Activated CD4-positive, alpha-beta T cell treated with anti-CD3 and anti-CD28 coated beads, Interleukin-2, amount 10 ng/mL, durations not matched to agents 24 days and 14 days (primary cell): Measurements from ENCODE around the gene OTOGL. TPM values are rescaled to one million over a fixed set of nuclear protein-coding genes. Genes with fewer than 3 reads are reported as not detected.

Experiments
- DNase-seq: peaks from one replicate; pipeline ENCODE4 v3.0.0; 2022
- H3K27ac Mint-ChIP-seq: one replicate; pipeline ENCODE4 v1.8.0; 2022; ENCODE audit warnings: mild to moderate bottlenecking, mixed read lengths
- H3K27me3 Mint-ChIP-seq: one replicate; pipeline ENCODE4 v1.8.0; 2022; ENCODE audit warnings: mixed read lengths
- H3K36me3 Mint-ChIP-seq: one replicate; pipeline ENCODE4 v1.8.0; 2022; ENCODE audit warnings: low read depth, mild to moderate bottlenecking, mixed read lengths
- H3K4me1 Mint-ChIP-seq: one replicate; pipeline ENCODE4 v1.8.0; 2021; ENCODE audit warnings: mixed read lengths
- H3K4me3 Mint-ChIP-seq: one replicate; pipeline ENCODE4 v1.8.0; 2022; ENCODE audit warnings: mild to moderate bottlenecking, moderate library complexity, mixed read lengths
- H3K9me3 Mint-ChIP-seq: one replicate; pipeline ENCODE4 v1.8.0; 2021; ENCODE audit warnings: mixed read lengths
- intact Hi-C: fragments of 100-400 bp; cut with micrococcal nuclease; formaldehyde crosslinking; loops from one replicate; pipeline ENCODE4 v1.15.1; 2023
- total RNA-seq: library from RNA; stranded (reverse); gene quantifications from 2 replicates; pipeline ENCODE4 v1.2.3, GENCODE V29; 2022

The OTOGL gene
- total RNA-seq, 1 donor from 2014 or later = not detected

GRCh38 chr12:80313209-80313608 lies 213.9 kb downstream of the OTOGL start:
- H3K9me3 Mint-ChIP-seq = no peaks in the 10 kb centered on the region
- no peak overlapping the region for H3K4me3 Mint-ChIP-seq
- H3K4me1 Mint-ChIP-seq = no peaks in the 10 kb centered on the region
- intact Hi-C loops = no loop called here
- H3K27me3 Mint-ChIP-seq = no peaks in the 10 kb centered on the region
- H3K27ac Mint-ChIP-seq = no peak overlapping the region
- H3K36me3 Mint-ChIP-seq = no peaks in the 10 kb centered on the region
- DNase-seq = no peak

DNA sequence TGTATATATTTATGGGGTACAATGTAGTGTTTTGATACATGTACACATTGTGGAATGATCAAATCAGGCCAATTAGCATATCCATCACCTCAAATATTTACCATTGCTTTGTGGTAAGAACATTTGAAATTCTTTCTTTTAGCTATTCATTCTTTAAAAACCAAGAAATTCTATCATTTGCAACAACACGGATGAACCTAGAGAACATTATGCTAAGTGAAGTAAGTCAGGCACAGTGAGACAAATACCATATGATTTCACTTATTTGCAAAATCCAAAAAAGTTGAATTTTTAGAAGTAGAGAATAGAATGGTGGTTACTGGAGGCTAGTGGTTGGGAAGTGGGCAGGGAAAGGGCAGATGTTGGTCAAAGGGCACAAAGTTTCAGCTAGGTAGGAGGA lies 215.4 kb downstream of the OTOGL start:
- Mint-ChIP-seq H3K27ac (no peak overlapping the region), H3K4me3 (no peak overlapping the region), H3K27me3 (no peaks in the 10 kb centered on the region), H3K9me3 (no peaks in the 10 kb centered on the region), H3K36me3 (no peaks in the 10 kb centered on the region), H3K4me1 (no peaks in the 10 kb centered on the region)
- DNase-seq = no peak
- intact Hi-C loops = no loop called here

- no peaks in the 10 kb centered on the region for H3K36me3 Mint-ChIP-seq
- H3K4me1 Mint-ChIP-seq = no peaks in the 10 kb centered on the region
- no peaks in the 10 kb centered on the region for H3K9me3 Mint-ChIP-seq
- DNase-seq = no peak
- H3K27me3 Mint-ChIP-seq = no peaks in the 10 kb centered on the region
- intact Hi-C loops = no loop called here
- H3K4me3 Mint-ChIP-seq = no peak overlapping the region
- no peak overlapping the region for H3K27ac Mint-ChIP-seq
Observed at GRCh38 chr12:80316222-80316621, 216.9 kb downstream of the OTOGL start.

DNA sequence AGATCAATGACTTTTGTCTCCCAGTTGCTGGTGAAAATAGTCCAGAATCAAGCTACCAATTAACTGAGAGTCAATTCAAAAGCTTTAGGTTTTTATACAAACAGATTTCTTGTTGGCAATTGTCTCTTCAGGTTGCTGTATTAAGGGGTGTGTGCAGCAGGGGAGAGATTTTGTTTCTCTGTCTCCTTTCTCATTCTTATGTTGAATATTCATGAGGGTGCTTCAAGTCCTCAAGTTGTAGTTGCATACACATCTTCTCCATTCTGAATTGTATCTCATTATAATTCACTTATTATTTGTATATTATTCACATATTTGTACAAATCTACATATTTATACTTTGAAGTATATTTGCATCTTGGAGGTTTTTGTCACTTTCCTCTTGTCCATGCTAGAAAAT lies 218.0 kb downstream of the OTOGL start:
- Mint-ChIP-seq H3K27me3 (no peaks in the 10 kb centered on the region), H3K9me3 (no peaks in the 10 kb centered on the region), H3K36me3 (no peaks in the 10 kb centered on the region), H3K4me1 (no peaks in the 10 kb centered on the region), H3K27ac (no peak overlapping the region), H3K4me3 (no peak overlapping the region)
- intact Hi-C loops = no loop called here
- DNase-seq = no peak

GRCh38 chr12:80317899-80318298 lies 218.6 kb downstream of the OTOGL start:
- intact Hi-C loops = no loop called here

GRCh38 chr12:80320121-80320678 lies 220.9 kb downstream of the OTOGL start:
- H3K9me3 Mint-ChIP-seq = no peaks in the 10 kb centered on the region
- DNase-seq = no peak
- no peak overlapping the region for H3K27ac Mint-ChIP-seq

More at GRCh38 chr12:80317899-80318298, 218.6 kb downstream of the OTOGL start:
- Mint-ChIP-seq H3K9me3 (no peaks in the 10 kb centered on the region), H3K4me3 (no peak overlapping the region), H3K27me3 (no peaks in the 10 kb centered on the region), H3K36me3 (no peaks in the 10 kb centered on the region), H3K4me1 (no peaks in the 10 kb centered on the region), H3K27ac (no peak overlapping the region)
- no peak for DNase-seq

DNA sequence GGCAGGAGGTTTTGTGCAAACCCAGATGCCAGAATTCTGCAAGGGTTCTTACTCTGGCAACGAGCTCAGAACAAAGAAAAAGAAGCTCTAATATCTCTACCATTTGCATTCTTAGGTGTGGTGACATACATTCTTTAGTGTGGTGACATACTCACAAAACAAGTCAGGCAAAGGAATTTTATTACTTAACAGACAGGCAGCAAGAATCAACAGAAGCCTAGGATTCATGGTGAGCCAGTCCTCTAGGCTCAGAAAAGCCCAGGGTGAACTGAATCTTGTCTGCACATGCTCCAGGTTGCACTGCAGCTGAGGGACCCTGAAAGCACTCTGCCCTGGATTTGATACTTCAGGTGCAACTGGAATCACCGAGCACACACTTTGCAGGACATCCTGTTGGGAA lies 222.3 kb downstream of the OTOGL start:
- intact Hi-C loops = no loop called here
- no peaks in the 10 kb centered on the region for H3K4me1 Mint-ChIP-seq
- no peak for DNase-seq
- H3K36me3 Mint-ChIP-seq = no peaks in the 10 kb centered on the region
- no peaks in the 10 kb centered on the region for H3K9me3 Mint-ChIP-seq
- no peaks in the 10 kb centered on the region for H3K27me3 Mint-ChIP-seq
- H3K27ac Mint-ChIP-seq = no peak overlapping the region
- H3K4me3 Mint-ChIP-seq = no peak overlapping the region

More at GRCh38 chr12:80320121-80320678, 220.9 kb downstream of the OTOGL start:
- Mint-ChIP-seq H3K36me3 (no peaks in the 10 kb centered on the region), H3K27me3 (no peaks in the 10 kb centered on the region), H3K4me3 (no peak overlapping the region), H3K4me1 (no peaks in the 10 kb centered on the region)
- intact Hi-C loops = no loop called here

DNA sequence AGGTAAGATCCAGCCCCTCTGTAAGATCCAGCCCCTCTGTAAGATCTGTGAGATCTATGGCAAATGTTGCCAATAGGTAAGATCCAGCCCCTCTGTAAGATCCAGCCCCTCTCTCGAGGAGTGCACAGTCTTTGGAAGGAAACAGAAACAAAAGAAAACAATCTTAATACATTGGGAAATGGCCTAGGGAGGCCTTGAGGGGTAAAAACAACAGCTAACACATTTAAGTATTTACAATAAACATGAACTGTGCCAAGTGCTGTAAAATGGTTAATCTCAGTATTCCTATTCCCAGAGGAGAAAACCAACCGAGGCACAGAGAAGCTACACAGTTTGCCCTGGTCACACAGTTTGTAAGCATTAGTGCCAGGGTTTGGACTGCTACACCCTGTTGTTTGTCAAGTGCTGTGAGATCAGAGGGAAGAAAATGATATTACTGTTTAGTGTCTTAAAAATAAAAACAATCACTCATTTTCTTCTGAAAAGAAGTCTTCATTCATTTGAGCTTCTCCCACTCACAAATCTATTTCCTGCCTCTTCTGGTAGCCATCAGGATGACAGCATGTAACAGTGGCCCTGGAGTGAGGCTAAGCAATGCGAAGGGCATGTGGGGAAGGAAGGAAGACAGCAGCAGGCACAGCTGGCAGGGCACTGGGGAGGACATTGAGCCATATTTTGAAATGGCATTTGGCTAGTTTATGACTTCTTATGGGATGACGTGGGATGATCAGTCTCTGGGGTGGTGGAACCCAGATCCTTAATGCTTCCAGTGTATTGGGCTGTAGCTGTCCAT lies 226.0 kb downstream of the OTOGL start:
- Mint-ChIP-seq H3K36me3 (no peaks in the 10 kb centered on the region), H3K27ac (no peak overlapping the region), H3K4me3 (no peak overlapping the region), H3K4me1 (no peaks in the 10 kb centered on the region), H3K9me3 (no peaks in the 10 kb centered on the region), H3K27me3 (no peaks in the 10 kb centered on the region)
- intact Hi-C loops = no loop called here
- DNase-seq = no peak

- intact Hi-C loops = no loop called here
- DNase-seq = no peak
- Mint-ChIP-seq H3K4me3 (no peak overlapping the region), H3K27me3 (no peaks in the 10 kb centered on the region), H3K4me1 (no peaks in the 10 kb centered on the region), H3K27ac (no peak overlapping the region), H3K9me3 (no peaks in the 10 kb centered on the region), H3K36me3 (no peaks in the 10 kb centered on the region)
Observed at GRCh38 chr12:80332827-80333226, 233.5 kb downstream of the OTOGL start.

DNA sequence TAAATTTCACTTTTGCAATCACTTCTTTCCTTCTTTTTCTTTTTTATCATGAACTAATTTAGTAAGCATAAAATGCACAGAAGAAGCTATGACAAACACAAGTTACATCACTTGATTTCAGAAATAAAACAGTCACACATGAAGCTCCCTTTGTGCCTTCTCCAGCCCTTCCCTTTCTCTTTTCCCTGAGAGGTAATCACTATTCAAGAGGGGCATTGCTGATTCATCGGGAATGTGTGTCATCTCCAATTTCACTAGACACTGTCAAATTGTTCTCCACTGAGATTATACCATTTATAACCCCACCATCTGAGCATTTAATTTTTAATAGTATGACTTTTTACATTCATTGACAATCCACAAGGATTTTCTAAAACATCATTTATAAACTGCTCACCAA lies 253.1 kb downstream of the OTOGL start:
- DNase-seq = no peak
- Mint-ChIP-seq H3K4me3 (no peak overlapping the region), H3K4me1 (no peaks in the 10 kb centered on the region)

GRCh38 chr12:80353254-80353653 lies 253.9 kb downstream of the OTOGL start:
- Mint-ChIP-seq H3K27ac (no peak overlapping the region), H3K36me3 (no peaks in the 10 kb centered on the region), H3K27me3 (no peaks in the 10 kb centered on the region), H3K9me3 (no peaks in the 10 kb centered on the region), H3K4me1 (no peaks in the 10 kb centered on the region), H3K4me3 (no peak overlapping the region)
- no peak for DNase-seq
- intact Hi-C loops = no loop called here

More for the DNA sequence above, 253.1 kb downstream of the OTOGL start:
- no peaks in the 10 kb centered on the region for H3K36me3 Mint-ChIP-seq
- no peak overlapping the region for H3K27ac Mint-ChIP-seq
- intact Hi-C loops = no loop called here
- H3K27me3 Mint-ChIP-seq = no peaks in the 10 kb centered on the region
- H3K9me3 Mint-ChIP-seq = no peaks in the 10 kb centered on the region

- Mint-ChIP-seq H3K27me3 (no peaks in the 10 kb centered on the region), H3K9me3 (no peaks in the 10 kb centered on the region), H3K27ac (no peak overlapping the region), H3K4me3 (no peak overlapping the region), H3K36me3 (no peaks in the 10 kb centered on the region), H3K4me1 (no peaks in the 10 kb centered on the region)
- intact Hi-C loops = no loop called here
- DNase-seq = no peak
Observed at GRCh38 chr12:80356097-80356496, 256.8 kb downstream of the OTOGL start.

DNA sequence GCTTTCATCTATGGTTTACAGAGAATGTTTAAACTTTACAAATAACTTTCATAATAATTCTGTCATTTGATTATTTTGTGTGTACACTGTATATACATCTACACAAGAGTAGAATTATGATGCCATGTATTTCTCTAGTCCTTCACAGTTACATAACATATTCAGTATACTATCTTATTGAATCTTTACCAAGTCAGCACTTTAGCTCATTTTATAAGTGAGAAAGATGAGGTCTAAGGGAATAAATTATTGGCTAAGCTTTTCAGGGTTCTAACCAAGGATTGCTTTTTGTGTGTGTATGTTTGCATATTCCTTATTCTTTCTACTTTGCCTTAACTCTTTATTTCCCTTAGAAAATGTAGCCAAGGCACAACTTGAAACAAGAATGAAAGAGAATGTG lies 260.4 kb downstream of the OTOGL start:
- Mint-ChIP-seq H3K4me1 (no peaks in the 10 kb centered on the region), H3K36me3 (no peaks in the 10 kb centered on the region), H3K27me3 (no peaks in the 10 kb centered on the region), H3K4me3 (no peak overlapping the region), H3K9me3 (no peaks in the 10 kb centered on the region), H3K27ac (no peak overlapping the region)
- intact Hi-C loops = no loop called here
- DNase-seq = no peak

GRCh38 chr12:80364056-80364455 lies 264.7 kb downstream of the OTOGL start:
- H3K27ac Mint-ChIP-seq = no peak overlapping the region
- no peak overlapping the region for H3K4me3 Mint-ChIP-seq
- H3K27me3 Mint-ChIP-seq = no peaks in the 10 kb centered on the region
- H3K4me1 Mint-ChIP-seq = no peaks in the 10 kb centered on the region
- H3K9me3 Mint-ChIP-seq = no peaks in the 10 kb centered on the region
- intact Hi-C loops = no loop called here
- DNase-seq = no peak
- no peaks in the 10 kb centered on the region for H3K36me3 Mint-ChIP-seq

- H3K4me3 Mint-ChIP-seq = no peak overlapping the region
- DNase-seq = no peak
- no peak overlapping the region for H3K27ac Mint-ChIP-seq
- H3K36me3 Mint-ChIP-seq = no peaks in the 10 kb centered on the region
- no peaks in the 10 kb centered on the region for H3K9me3 Mint-ChIP-seq
- no peaks in the 10 kb centered on the region for H3K27me3 Mint-ChIP-seq
- intact Hi-C loops = no loop called here
- no peaks in the 10 kb centered on the region for H3K4me1 Mint-ChIP-seq
Observed at GRCh38 chr12:80373666-80374065, 274.3 kb downstream of the OTOGL start.
